HEK293 (cell line): ENCODE measurements around the gene EPPIN.

Source experiments
- GLIS1 ChIP-seq: fragments of 450-650 bp; formaldehyde crosslinking; IDR thresholded peaks from 2 replicates; pipeline ENCODE4 v1.5.1; 2016; ENCODE audit warnings: missing biosample characterization, missing genetic modification characterization
- TCF7L2 ChIP-seq: IDR thresholded peaks from 2 replicates; pipeline ENCODE4 v1.6.1; 2011; ENCODE audit warnings: low read depth, mild to moderate bottlenecking, inconsistent platforms, low read length, moderate library complexity, borderline replicate concordance
- YY1 ChIP-seq: fragments of 450-650 bp; formaldehyde crosslinking; IDR thresholded peaks from 2 replicates; pipeline ENCODE4 v1.5.1; 2018; ENCODE audit warnings: missing biosample characterization, missing genetic modification characterization
- ZNF24 ChIP-seq: fragments of 450-650 bp; formaldehyde crosslinking; IDR thresholded peaks from 2 replicates; pipeline ENCODE4 v1.5.1; 2016; ENCODE audit warnings: missing biosample characterization, missing genetic modification characterization
- ZNF350 ChIP-seq: fragments of 450-650 bp; formaldehyde crosslinking; IDR thresholded peaks from 2 replicates; pipeline ENCODE4 v1.5.0; 2017; ENCODE audit warnings: missing biosample characterization, mild to moderate bottlenecking, missing genetic modification characterization
- ZNF366 ChIP-seq: fragments of 450-650 bp; formaldehyde crosslinking; conservative IDR thresholded peaks from 2 replicates; pipeline ENCODE4 v1.5.1; 2016; ENCODE audit warnings: missing biosample characterization, missing genetic modification characterization
- TF ChIP-seq, protein P1 (sequence below): fragments of 450-650 bp; formaldehyde crosslinking; IDR thresholded peaks from 2 replicates; pipeline ENCODE4 v1.5.1; 2016; ENCODE audit warnings: missing biosample characterization, missing genetic modification characterization
- TF ChIP-seq, protein P2 (sequence below): fragments of 450-650 bp; formaldehyde crosslinking; IDR thresholded peaks from 2 replicates; pipeline ENCODE4; 2016; ENCODE audit warnings: missing biosample characterization, missing genetic modification characterization
- TF ChIP-seq, protein P3 (sequence below): fragments of 450-650 bp; formaldehyde crosslinking; IDR thresholded peaks from 2 replicates; pipeline ENCODE4 v1.5.1; 2016; ENCODE audit warnings: missing biosample characterization, missing genetic modification characterization

DNA sequence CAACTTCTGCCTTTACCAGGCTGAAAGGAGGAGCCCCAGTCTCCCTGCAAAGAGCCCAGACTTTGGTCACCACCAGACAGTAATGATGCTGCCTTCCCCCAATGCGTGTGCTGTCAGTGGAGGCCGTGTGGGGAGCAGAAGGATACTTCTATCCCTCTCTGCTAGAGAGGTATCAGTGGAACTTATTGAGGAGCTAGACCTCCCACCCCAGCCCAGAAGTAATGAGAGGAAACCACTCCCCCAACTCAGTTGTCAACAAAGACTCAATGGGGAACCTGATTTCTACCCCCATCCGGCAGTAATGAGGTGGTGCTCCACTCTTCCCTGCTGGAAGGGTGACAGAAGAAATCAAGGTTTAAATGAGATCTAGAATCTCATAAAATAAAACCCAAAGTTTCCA lies 36.3 kb upstream of the EPPIN start:
- TF ChIP-seq ZNF350 (tag by site-specific recombination): no peak
- TF ChIP-seq, protein P1, sequence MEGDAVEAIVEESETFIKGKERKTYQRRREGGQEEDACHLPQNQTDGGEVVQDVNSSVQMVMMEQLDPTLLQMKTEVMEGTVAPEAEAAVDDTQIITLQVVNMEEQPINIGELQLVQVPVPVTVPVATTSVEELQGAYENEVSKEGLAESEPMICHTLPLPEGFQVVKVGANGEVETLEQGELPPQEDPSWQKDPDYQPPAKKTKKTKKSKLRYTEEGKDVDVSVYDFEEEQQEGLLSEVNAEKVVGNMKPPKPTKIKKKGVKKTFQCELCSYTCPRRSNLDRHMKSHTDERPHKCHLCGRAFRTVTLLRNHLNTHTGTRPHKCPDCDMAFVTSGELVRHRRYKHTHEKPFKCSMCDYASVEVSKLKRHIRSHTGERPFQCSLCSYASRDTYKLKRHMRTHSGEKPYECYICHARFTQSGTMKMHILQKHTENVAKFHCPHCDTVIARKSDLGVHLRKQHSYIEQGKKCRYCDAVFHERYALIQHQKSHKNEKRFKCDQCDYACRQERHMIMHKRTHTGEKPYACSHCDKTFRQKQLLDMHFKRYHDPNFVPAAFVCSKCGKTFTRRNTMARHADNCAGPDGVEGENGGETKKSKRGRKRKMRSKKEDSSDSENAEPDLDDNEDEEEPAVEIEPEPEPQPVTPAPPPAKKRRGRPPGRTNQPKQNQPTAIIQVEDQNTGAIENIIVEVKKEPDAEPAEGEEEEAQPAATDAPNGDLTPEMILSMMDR: no peak
- TF ChIP-seq GLIS1 (tag by site-specific recombination): no peak
- TF ChIP-seq ZNF366 (tag by site-specific recombination): no peak
- TF ChIP-seq TCF7L2: no peak
- no peak for TF ChIP-seq ZNF24 (tag by site-specific recombination)
- TF ChIP-seq, protein P2, sequence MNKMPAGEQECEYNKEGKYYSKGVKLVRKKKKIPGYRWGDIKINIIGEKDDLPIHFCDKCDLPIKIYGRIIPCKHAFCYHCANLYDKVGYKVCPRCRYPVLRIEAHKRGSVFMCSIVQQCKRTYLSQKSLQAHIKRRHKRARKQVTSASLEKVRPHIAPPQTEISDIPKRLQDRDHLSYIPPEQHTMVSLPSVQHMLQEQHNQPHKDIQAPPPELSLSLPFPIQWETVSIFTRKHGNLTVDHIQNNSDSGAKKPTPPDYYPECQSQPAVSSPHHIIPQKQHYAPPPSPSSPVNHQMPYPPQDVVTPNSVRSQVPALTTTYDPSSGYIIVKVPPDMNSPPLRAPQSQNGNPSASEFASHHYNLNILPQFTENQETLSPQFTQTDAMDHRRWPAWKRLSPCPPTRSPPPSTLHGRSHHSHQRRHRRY: no peak
- TF ChIP-seq, protein P3, sequence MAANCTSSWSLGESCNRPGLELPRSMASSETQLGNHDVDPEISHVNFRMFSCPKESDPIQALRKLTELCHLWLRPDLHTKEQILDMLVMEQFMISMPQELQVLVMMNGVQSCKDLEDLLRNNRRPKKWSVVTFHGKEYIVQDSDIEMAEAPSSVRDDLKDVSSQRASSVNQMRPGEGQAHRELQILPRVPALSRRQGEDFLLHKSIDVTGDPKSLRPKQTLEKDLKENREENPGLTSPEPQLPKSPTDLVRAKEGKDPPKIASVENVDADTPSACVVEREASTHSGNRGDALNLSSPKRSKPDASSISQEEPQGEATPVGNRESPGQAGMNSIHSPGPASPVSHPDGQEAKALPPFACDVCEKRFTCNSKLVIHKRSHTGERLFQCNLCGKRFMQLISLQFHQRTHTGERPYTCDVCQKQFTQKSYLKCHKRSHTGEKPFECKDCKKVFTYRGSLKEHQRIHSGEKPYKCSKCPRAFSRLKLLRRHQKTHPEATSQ: no peak
- TF ChIP-seq YY1 (tag by site-specific recombination): no peak
